ENCODE measurements around the gene MLLT10. TPM values are rescaled to one million over a fixed set of nuclear protein-coding genes. Genes with fewer than 3 reads are reported as not detected.

MLLT10 gene
- total RNA-seq, 1 experiment from 2014 or later, result 45.2 TPM

GRCh38 chr10:21675157-21675796, 141.2 kb downstream of the MLLT10 start:
- H3K4me1 ChIP-seq (ENCODE audit: control insufficient read depth in 1 of 2, insufficient read depth in 2 of 2, low read length in 2 of 2), result no peaks in the 10 kb centered on the region
- H3K9ac ChIP-seq (ENCODE audit: low read length), result no peak overlapping the region
- no peaks in the 10 kb centered on the region; a peak in 1 of 4 replicates for H3K36me3 ChIP-seq (ENCODE audit: control insufficient read depth in 1 of 2, insufficient read depth in 2 of 2, low read length in 2 of 2)
- no peaks in the 10 kb centered on the region for H3K9me2 ChIP-seq (ENCODE audit: insufficient read depth)
- RAD21 ChIA-PET (ENCODE audit: low non-redundant PET in 1 of 2, low total read pairs in 2 of 2, uncharacterized antibody in 2 of 2, unreplicated experiment in 2 of 2), result no interaction called here
- H3K4me3 ChIP-seq (replicated peaks in 1 of 2; ENCODE audit: low read depth in 1 of 2, low read length in 2 of 2), result no peak overlapping the region
- TF ChIP-seq FOSL1 (IDR thresholded peaks at IDR 0.05; ENCODE audit: low read depth), result no peak
- peak; percentile 42 for TF ChIP-seq RAD21 (IDR thresholded peaks at IDR 0.05; ENCODE audit: low read depth)
- TF ChIP-seq CTCF (IDR thresholded peaks at IDR 0.05 in 2 of 3, conservative IDR thresholded peaks at IDR 0.05 in 1 of 3; ENCODE audit: borderline replicate concordance in 1 of 3, insufficient read depth in 1 of 3, low read depth in 2 of 3, low read length in 2 of 3), result peak; percentile 28 to 87 (median 84); a peak in 5 of 6 replicates
- DNase-seq (ENCODE audit: low read depth, low spot score) (peak; percentile 37), ATAC-seq (peak; percentile 94)
- BruUV-seq (replicated peaks), result no TSS peak
- H2AFZ ChIP-seq (ENCODE audit: low read depth, low read length, poor library complexity, severe bottlenecking), result no peak overlapping the region
- no peak overlapping the region for H3K4me2 ChIP-seq (ENCODE audit: low read length)
- H3K27ac ChIP-seq (ENCODE audit: low read depth, low read length), result no peak overlapping the region
- H3K27me3 ChIP-seq (ENCODE audit: insufficient read depth, low read length), result no peaks in the 10 kb centered on the region
- H3K79me2 ChIP-seq (ENCODE audit: insufficient read depth, low read length), result peaks cover 40% of the 10 kb centered on the region
- CTCF ChIA-PET, result no interaction called here
- POLR2A ChIA-PET, result no interaction called here
- H4K20me1 ChIP-seq (ENCODE audit: insufficient read depth), result peaks cover 8% of the 10 kb centered on the region; the same call in 1 of the 2 replicates
- intact Hi-C loops (cut with micrococcal nuclease), result no loop called here
- no peaks in the 10 kb centered on the region for H3K9me3 ChIP-seq (ENCODE audit: control insufficient read depth in 1 of 2, insufficient read depth in 1 of 2, low read depth in 1 of 2, low read length in 2 of 2)

- RAD21 ChIA-PET (ENCODE audit: low non-redundant PET in 1 of 2, low total read pairs in 2 of 2, uncharacterized antibody in 2 of 2, unreplicated experiment in 2 of 2), result no interaction called here
- no peak overlapping the region for H2AFZ ChIP-seq (ENCODE audit: low read depth, low read length, poor library complexity, severe bottlenecking)
- peaks cover 28% of the 10 kb centered on the region for H3K79me2 ChIP-seq (ENCODE audit: insufficient read depth, low read length)
- H3K27ac ChIP-seq (ENCODE audit: low read depth, low read length), result no peak overlapping the region
- H3K9me3 ChIP-seq (ENCODE audit: control insufficient read depth in 1 of 2, insufficient read depth in 1 of 2, low read depth in 1 of 2, low read length in 2 of 2), result no peaks in the 10 kb centered on the region
- intact Hi-C loops (cut with micrococcal nuclease), result no loop called here
- no peak overlapping the region for H3K4me2 ChIP-seq (ENCODE audit: low read length)
- no peaks in the 10 kb centered on the region; a peak in 1 of 4 replicates for H3K36me3 ChIP-seq (ENCODE audit: control insufficient read depth in 1 of 2, insufficient read depth in 2 of 2, low read length in 2 of 2)
- CTCF ChIA-PET, result no interaction called here
- TF ChIP-seq POLR2A (IDR thresholded peaks at IDR 0.05; ENCODE audit: borderline replicate concordance, extremely low read depth, insufficient read depth, insufficient read length) (no peak), ZFX (IDR thresholded peaks at IDR 0.05) (no peak), FOSL1 (IDR thresholded peaks at IDR 0.05; ENCODE audit: low read depth) (no peak), ZNF274 (IDR thresholded peaks at IDR 0.05; ENCODE audit: low read depth, low read length) (no peak), YY1 (IDR thresholded peaks at IDR 0.05; ENCODE audit: extremely low read depth, insufficient replicate concordance, low read depth, low read length) (no peak), SP1 (IDR thresholded peaks at IDR 0.05; ENCODE audit: low read depth) (no peak)
- ATAC-seq (no peak), DNase-seq (ENCODE audit: low read depth, low spot score) (no peak)
- no peak overlapping the region for H3K9ac ChIP-seq (ENCODE audit: low read length)
- no TSS peak for BruUV-seq (replicated peaks)
- H3K9me2 ChIP-seq (ENCODE audit: insufficient read depth), result no peaks in the 10 kb centered on the region
- H3K4me1 ChIP-seq (ENCODE audit: control insufficient read depth in 1 of 2, insufficient read depth in 2 of 2, low read length in 2 of 2), result no peaks in the 10 kb centered on the region
- H3K4me3 ChIP-seq (replicated peaks in 1 of 2; ENCODE audit: low read depth in 1 of 2, low read length in 2 of 2), result no peak overlapping the region
- no peaks in the 10 kb centered on the region for H3K27me3 ChIP-seq (ENCODE audit: insufficient read depth, low read length)
- POLR2A ChIA-PET, result no interaction called here
- peaks cover 8% of the 10 kb centered on the region; the same call in 1 of the 2 replicates for H4K20me1 ChIP-seq (ENCODE audit: insufficient read depth)
Measured at GRCh38 chr10:21677551-21677950, 143.5 kb downstream of the MLLT10 start.
